GM04504 (cell line): ENCODE data around the gene CCDC68.
"Not testable (repeated sequence)": the region's sequence is repeated elsewhere in the genome, so short reads cannot be mapped to it uniquely, and the experiment has no call there.

Experiments
- DNase-seq: peaks from one replicate; pipeline ENCODE4 v3.0.0-alpha.2; 2012; ENCODE audit warnings: low read depth

CCDC68 gene

DNA sequence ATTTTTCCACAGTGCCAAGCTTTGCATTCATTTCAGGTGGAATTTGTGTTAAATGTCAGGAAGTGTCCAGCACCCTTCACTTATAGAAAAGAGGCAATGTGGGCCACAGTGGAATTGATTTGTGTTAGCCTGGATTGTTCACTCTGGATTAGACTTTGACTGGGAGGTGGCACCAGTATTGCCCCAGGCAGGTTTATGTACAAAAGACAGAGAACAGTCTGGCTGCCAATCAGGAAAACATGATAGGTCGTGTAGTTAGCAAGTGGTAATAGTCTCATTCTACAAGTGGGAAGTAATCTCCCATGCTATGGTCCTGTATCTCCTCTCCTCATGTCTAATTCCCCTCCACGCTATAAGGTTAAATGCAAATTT, 85.4 kb downstream of the CCDC68 start:
- DNase-seq, result no peak

- DNase-seq, result no peak
Observed at GRCh38 chr18:54872681-54873080, 86.6 kb downstream of the CCDC68 start.

DNA sequence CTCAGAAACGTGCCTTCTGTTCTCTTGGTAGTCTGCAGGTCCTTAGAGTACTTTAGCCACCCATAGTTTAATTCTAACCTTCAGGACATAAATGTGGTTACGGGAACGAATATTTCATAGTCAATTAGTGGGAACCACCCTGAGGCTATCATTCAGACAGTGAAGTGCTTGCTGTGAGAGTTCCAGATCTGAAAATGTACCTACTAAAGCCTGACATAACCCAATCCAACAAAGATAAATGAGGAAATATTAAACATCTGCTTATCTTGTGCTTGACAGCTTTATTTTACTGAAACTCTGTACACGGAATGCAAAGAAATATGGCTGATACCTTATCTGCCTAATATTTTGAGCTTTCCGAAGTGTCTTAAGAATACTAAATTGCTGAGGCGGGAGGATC, 88.0 kb downstream of the CCDC68 start:
- no peak for DNase-seq

GRCh38 chr18:54867131-54867530, 92.1 kb downstream of the CCDC68 start:
- DNase-seq, result no peak

GRCh38 chr18:54860941-54861340, 98.3 kb downstream of the CCDC68 start:
- DNase-seq, result no peak

DNA sequence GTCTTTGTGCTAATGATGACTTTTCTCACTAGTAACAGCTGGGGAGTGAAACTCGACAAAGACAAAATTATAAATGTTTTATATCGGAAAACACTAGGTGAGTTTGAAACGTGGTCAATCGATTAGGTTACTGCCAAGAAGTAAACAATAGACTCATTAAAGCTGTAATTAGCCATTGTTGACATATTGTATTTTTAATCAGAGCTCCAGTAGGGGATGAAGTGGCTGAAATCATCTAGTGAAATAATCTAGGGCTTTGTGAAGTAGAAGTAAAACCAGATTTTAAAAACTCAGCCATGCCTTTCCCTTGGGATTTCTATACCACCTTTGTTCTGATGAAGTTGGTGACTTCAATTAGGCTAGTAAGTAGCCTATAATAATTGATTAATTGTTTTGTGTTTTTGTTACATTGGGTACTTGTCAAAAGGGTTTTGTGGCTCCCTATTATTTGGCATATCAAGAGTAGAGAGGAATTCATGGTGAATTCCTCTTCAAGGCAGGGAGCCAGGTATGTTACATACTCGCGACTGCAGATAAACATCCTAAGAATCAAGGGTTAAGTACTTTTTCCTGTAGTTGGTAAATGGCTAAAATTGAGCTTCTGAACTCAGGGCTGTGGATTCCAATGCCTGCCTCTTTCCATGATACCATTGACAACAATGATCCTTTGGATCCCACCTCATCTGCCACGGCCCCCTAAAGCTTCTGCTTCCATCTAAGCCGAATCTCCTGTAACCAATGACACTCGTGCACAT, 99.4 kb downstream of the CCDC68 start:
- DNase-seq, result no peak

DNA sequence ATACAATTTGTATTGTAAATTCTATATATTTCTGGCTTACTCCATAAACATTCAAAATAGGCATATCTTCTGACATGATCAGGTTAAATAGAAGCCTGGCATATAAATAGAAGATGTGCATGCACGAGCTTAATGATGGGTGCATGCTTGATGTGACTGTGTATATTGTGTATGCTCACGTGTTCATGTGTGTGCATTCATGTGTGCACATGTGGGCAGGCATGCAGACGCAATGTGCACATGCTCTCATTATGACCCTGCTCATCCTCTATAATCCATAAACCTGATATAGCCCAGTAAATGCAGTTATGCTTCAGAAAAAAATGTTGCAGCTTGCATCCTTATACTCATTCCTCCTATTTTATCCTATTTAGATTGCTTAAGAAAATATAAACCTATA, 101.8 kb downstream of the CCDC68 start:
- DNase-seq, result no peak

GRCh38 chr18:54856105-54856646, 103.1 kb downstream of the CCDC68 start:
- no peak for DNase-seq

DNA sequence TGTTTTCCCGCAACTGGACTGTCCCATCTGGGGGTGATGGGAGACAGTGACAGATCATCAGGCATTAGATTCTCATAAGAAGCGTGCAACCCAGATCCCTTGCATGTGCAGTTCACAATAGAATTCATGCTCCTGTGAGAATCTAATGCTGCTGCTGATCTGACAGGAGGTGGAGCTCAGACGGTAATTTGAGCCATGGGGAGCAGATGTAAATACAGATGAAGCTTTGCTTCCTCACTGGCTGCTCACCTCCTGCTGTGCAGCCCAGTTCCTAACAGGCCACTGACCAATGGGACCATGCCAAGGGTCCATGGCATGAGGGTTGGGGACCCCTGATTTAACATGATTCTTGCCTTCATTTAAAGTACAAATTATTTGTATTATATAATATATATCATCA, 104.2 kb downstream of the CCDC68 start:
- not testable (repeated sequence) for DNase-seq

GRCh38 chr18:54852780-54853675, 106.2 kb downstream of the CCDC68 start:
- no peak for DNase-seq
